Measurements from ENCODE around the gene PRLH.

DNA sequence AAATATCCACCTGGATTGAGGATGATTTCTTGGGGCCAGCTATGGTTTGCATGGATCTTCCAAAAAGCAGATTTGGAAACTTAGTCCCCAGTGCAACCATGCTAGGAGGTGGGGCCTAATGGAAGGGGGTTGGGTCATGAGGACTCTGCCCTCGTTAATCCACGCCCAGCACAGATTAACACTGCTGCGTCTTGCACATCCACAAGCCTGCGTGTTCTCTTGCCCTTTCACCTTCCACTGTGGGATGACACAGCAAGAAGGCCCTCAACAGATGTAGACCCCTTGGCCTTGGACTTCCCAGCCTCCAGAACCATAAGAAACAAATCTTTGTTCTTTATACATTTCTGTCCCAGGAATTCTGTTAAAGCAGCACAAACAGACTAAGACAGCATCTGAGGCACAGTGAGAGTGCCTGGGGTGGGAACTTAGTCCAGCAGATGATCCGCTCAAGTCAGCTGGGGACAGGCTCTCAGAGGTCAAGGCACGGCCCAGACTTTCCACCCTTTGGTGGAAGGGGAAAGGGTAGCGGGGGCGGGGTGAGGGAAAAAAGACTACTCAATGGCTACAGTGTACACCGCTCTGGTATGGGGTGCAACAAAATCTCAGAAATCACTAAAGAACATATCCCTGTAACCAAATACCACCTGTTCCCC lies 21.8 kb downstream of the PRLH start:
- TF ChIP-seq CTCF (IDR thresholded peaks at IDR 0.05; ENCODE audit: low read depth, low read length) (no peak), POLR2A (IDR thresholded peaks at IDR 0.05; ENCODE audit: extremely low read depth, insufficient read length) (no peak), MYC (IDR thresholded peaks at IDR 0.05; ENCODE audit: low read depth, low read length) (no peak)

Measured in NB4 (cell line).